Stimulated activated naive B cell treated with anti-CD40 and anti-IgM and Interleukin-4, amounts not matched to agents 10 μg/mL and 1 μg/mL and 100 μg/mL, for 72 hours (primary cell): ENCODE results near the gene ENPP7.

Source experiments
- ATAC-seq, 2 donors: fragments of 150-1000 bp; cut with Tn5 transposase; replicated peaks; 2 replicates each; pipeline ENCODE4 v1.10.0; 2021; ENCODE audit warnings: moderate library complexity in 1 of 2
- DNase-seq: peaks from one replicate; pipeline ENCODE4 v3.0.0; 2021
- H3K27ac Mint-ChIP-seq: one replicate; pipeline ENCODE4 v1.8.0; 2022; ENCODE audit warnings: mild to moderate bottlenecking, mixed read lengths
- H3K27me3 Mint-ChIP-seq, 2 donors: one replicate each; pipeline ENCODE4 v1.8.0; 2022; ENCODE audit warnings: mixed read lengths in 2 of 2
- H3K36me3 Mint-ChIP-seq, 2 donors: one replicate each; pipeline ENCODE4 v1.8.0; 2022; ENCODE audit warnings: mixed read lengths in 2 of 2, mild to moderate bottlenecking in 1 of 2
- H3K4me1 Mint-ChIP-seq, 2 donors: one replicate each; pipeline ENCODE4 v1.8.0; 2022; ENCODE audit warnings: mixed read lengths in 2 of 2, mild to moderate bottlenecking in 1 of 2
- H3K4me3 Mint-ChIP-seq, 2 donors: one replicate each; pipeline ENCODE4 v1.8.0; 2022; ENCODE audit warnings: mild to moderate bottlenecking in 2 of 2, mixed read lengths in 2 of 2, moderate library complexity in 1 of 2
- H3K9me3 Mint-ChIP-seq, 2 donors: one replicate each; pipeline ENCODE4 v1.8.0; 2022; ENCODE audit warnings: mixed read lengths in 2 of 2, mild to moderate bottlenecking in 1 of 2

The ENPP7 gene

GRCh38 chr17:79778504-79779083 lies 47.9 kb downstream of the ENPP7 start:
- peaks cover 18 to 34% of the 10 kb centered on the region in 2 donors for H3K4me1 Mint-ChIP-seq
- H3K4me3 Mint-ChIP-seq = peak overlapping the region; percentile 87 to 90
- peak overlapping the region; percentile 84 for H3K27ac Mint-ChIP-seq
- peaks cover 1 to 3% of the 10 kb centered on the region in 2 donors for H3K36me3 Mint-ChIP-seq
- H3K27me3 Mint-ChIP-seq = peaks cover 71 to 82% of the 10 kb centered on the region in 2 donors
- peak; percentile 17 to 25 for ATAC-seq
- no peak for DNase-seq
- no peaks in the 10 kb centered on the region for H3K9me3 Mint-ChIP-seq

GRCh38 chr17:79779084-79779529 lies 48.4 kb downstream of the ENPP7 start:
- DNase-seq (no peak), ATAC-seq (no peak)
- peak overlapping the region; percentile 87 to 90 for H3K4me3 Mint-ChIP-seq
- peak overlapping the region; percentile 84 for H3K27ac Mint-ChIP-seq
- H3K36me3 Mint-ChIP-seq = peaks cover 1 to 3% of the 10 kb centered on the region in 2 donors
- H3K9me3 Mint-ChIP-seq = no peaks in the 10 kb centered on the region
- peaks cover 66 to 82% of the 10 kb centered on the region in 2 donors for H3K27me3 Mint-ChIP-seq
- H3K4me1 Mint-ChIP-seq = peaks cover 18 to 34% of the 10 kb centered on the region in 2 donors

GRCh38 chr17:79779661-79780365 lies 49.1 kb downstream of the ENPP7 start:
- H3K9me3 Mint-ChIP-seq = no peaks in the 10 kb centered on the region
- peaks cover 1 to 3% of the 10 kb centered on the region in 2 donors for H3K36me3 Mint-ChIP-seq
- H3K27ac Mint-ChIP-seq = no peak overlapping the region
- no peak for ATAC-seq
- no peak overlapping the region for H3K4me3 Mint-ChIP-seq
- peaks cover 18 to 34% of the 10 kb centered on the region in 2 donors for H3K4me1 Mint-ChIP-seq
- H3K27me3 Mint-ChIP-seq = peaks cover 60 to 78% of the 10 kb centered on the region in 2 donors
- no peak for DNase-seq

- peaks cover 64 to 82% of the 10 kb centered on the region in 2 donors for H3K27me3 Mint-ChIP-seq
Measured at GRCh38 chr17:79781012-79781650, 50.4 kb downstream of the ENPP7 start.

GRCh38 chr17:79781736-79782575 lies 51.2 kb downstream of the ENPP7 start:
- DNase-seq (no peak), ATAC-seq (no peak)
- no peak overlapping the region for H3K27ac Mint-ChIP-seq
- peaks cover 64 to 82% of the 10 kb centered on the region in 2 donors for H3K27me3 Mint-ChIP-seq
- H3K4me3 Mint-ChIP-seq = no peak overlapping the region
- H3K36me3 Mint-ChIP-seq = peaks cover 1 to 3% of the 10 kb centered on the region in 2 donors
- H3K4me1 Mint-ChIP-seq = peaks cover 17 to 34% of the 10 kb centered on the region in 2 donors
- H3K9me3 Mint-ChIP-seq = no peaks in the 10 kb centered on the region

More at GRCh38 chr17:79781012-79781650, 50.4 kb downstream of the ENPP7 start:
- ATAC-seq (no peak), DNase-seq (no peak)
- no peak overlapping the region for H3K27ac Mint-ChIP-seq
- H3K4me1 Mint-ChIP-seq = peaks cover 18 to 34% of the 10 kb centered on the region in 2 donors
- H3K36me3 Mint-ChIP-seq = peaks cover 1 to 3% of the 10 kb centered on the region in 2 donors
- no peak overlapping the region for H3K4me3 Mint-ChIP-seq
- H3K9me3 Mint-ChIP-seq = no peaks in the 10 kb centered on the region

GRCh38 chr17:79783891-79784290 lies 53.1 kb downstream of the ENPP7 start:
- Mint-ChIP-seq H3K4me3 (no peak overlapping the region), H3K36me3 (peaks cover 0 to under 1% of the 10 kb centered on the region in 2 donors), H3K27ac (no peak overlapping the region), H3K27me3 (peaks cover 75 to 92% of the 10 kb centered on the region in 2 donors), H3K4me1 (peaks cover 13 to 24% of the 10 kb centered on the region in 2 donors), H3K9me3 (no peaks in the 10 kb centered on the region)
- ATAC-seq (no peak), DNase-seq (no peak)

- no peaks in the 10 kb centered on the region for H3K9me3 Mint-ChIP-seq
- no peak overlapping the region for H3K4me3 Mint-ChIP-seq
- H3K27ac Mint-ChIP-seq = no peak overlapping the region
- H3K27me3 Mint-ChIP-seq = peaks cover 75 to 92% of the 10 kb centered on the region in 2 donors
- ATAC-seq (no peak), DNase-seq (no peak)
- no peaks in the 10 kb centered on the region for H3K36me3 Mint-ChIP-seq
- H3K4me1 Mint-ChIP-seq = peaks cover 13 to 25% of the 10 kb centered on the region in 2 donors
Measured at GRCh38 chr17:79784353-79785016, 53.7 kb downstream of the ENPP7 start.

- peaks cover 70 to 90% of the 10 kb centered on the region in 2 donors for H3K27me3 Mint-ChIP-seq
- H3K4me3 Mint-ChIP-seq = no peak overlapping the region
- no peaks in the 10 kb centered on the region for H3K36me3 Mint-ChIP-seq
- no peak for DNase-seq
- no peak overlapping the region for H3K27ac Mint-ChIP-seq
- no peaks in the 10 kb centered on the region for H3K9me3 Mint-ChIP-seq
- peaks cover 13 to 23% of the 10 kb centered on the region in 2 donors for H3K4me1 Mint-ChIP-seq
- no peak for ATAC-seq
Measured at GRCh38 chr17:79785017-79785899, 54.5 kb downstream of the ENPP7 start.

GRCh38 chr17:79785900-79786810 lies 55.4 kb downstream of the ENPP7 start:
- Mint-ChIP-seq H3K36me3 (no peaks in the 10 kb centered on the region), H3K27me3 (peaks cover 70 to 90% of the 10 kb centered on the region in 2 donors), H3K27ac (peak overlapping the region; percentile 43), H3K4me3 (no peak overlapping the region), H3K4me1 (peaks cover 11 to 29% of the 10 kb centered on the region in 2 donors), H3K9me3 (no peaks in the 10 kb centered on the region)
- no peak for ATAC-seq
- no peak for DNase-seq

- H3K27me3 Mint-ChIP-seq = peaks cover 62 to 87% of the 10 kb centered on the region in 2 donors
- no peaks in the 10 kb centered on the region for H3K9me3 Mint-ChIP-seq
- peaks cover 6 to 20% of the 10 kb centered on the region in 2 donors for H3K4me1 Mint-ChIP-seq
- ATAC-seq = no peak
- no peak for DNase-seq
- H3K4me3 Mint-ChIP-seq = no peak overlapping the region
- H3K27ac Mint-ChIP-seq = no peak overlapping the region
- no peaks in the 10 kb centered on the region for H3K36me3 Mint-ChIP-seq
Measured at GRCh38 chr17:79786930-79787643, 56.3 kb downstream of the ENPP7 start.

- no peaks in the 10 kb centered on the region for H3K36me3 Mint-ChIP-seq
- H3K4me3 Mint-ChIP-seq = peak overlapping the region in 1 of 2 donors; percentile 10
- no peak overlapping the region for H3K27ac Mint-ChIP-seq
- H3K4me1 Mint-ChIP-seq = peaks cover 4 to 19% of the 10 kb centered on the region in 2 donors
- no peaks in the 10 kb centered on the region for H3K9me3 Mint-ChIP-seq
- ATAC-seq = no peak
- peaks cover 54 to 79% of the 10 kb centered on the region in 2 donors for H3K27me3 Mint-ChIP-seq
- no peak for DNase-seq
Measured at GRCh38 chr17:79788455-79788854, 57.7 kb downstream of the ENPP7 start.
